NCI-H69 (cell line): Measurements from ENCODE around the gene TNFSF13.
"Not testable (repeated sequence)": the region's sequence is repeated elsewhere in the genome, so short reads cannot be mapped to it uniquely, and the experiment has no call there.

ENCODE experiments used
- DNase-seq: peaks from one replicate; lab custom pipeline; 2025; lab: John Stamatoyannopoulos, UW

The TNFSF13 gene

GRCh38 chr17:7591596-7591995, 33.0 kb downstream of the TNFSF13 start:
- no peak for DNase-seq

GRCh38 chr17:7592422-7593021, 34.0 kb downstream of the TNFSF13 start:
- DNase-seq, result no peak

GRCh38 chr17:7593296-7593695, 34.7 kb downstream of the TNFSF13 start:
- DNase-seq, result no peak

GRCh38 chr17:7597561-7597960, 39.0 kb downstream of the TNFSF13 start:
- not testable (repeated sequence) for DNase-seq

- DNase-seq, result no peak
Observed at GRCh38 chr17:7606280-7606679, 47.7 kb downstream of the TNFSF13 start.

GRCh38 chr17:7610641-7611040, 52.1 kb downstream of the TNFSF13 start:
- DNase-seq, result peak; percentile 13
